ENCODE results near the gene LRRFIP1.

LRRFIP1 gene

DNA sequence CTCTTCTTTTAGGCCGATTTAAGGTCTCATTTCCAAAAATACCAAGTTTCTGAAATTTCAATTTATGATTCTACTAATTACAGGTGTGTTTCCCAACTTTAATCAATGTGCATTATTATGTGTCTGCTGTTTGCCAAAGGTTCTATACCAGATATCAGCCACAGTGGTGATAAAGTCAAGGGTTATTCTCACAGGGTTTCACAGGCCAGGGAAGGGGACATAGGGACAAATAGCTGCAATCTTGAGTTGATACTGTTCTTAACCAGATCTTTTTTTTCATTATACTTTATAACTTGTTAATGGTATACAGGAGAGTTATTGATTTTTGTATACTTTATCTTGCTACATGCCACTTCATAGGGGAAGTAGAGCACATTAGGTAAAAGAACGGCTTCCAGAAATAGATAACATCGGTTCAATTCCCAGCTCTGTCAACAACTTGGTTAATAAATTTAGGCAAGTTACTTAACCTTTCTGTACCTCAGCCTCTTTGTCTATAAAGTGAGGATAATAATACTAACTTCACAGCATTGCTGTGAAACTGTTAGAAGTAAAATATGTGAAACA, 200.1 kb downstream of the LRRFIP1 start:
- DNase-seq (ENCODE audit: low spot score), result no peak

Measured in SK-N-DZ (cell line).